Stimulated activated CD4-positive, alpha-beta T cell treated with anti-CD3 and anti-CD28 coated beads, Interleukin-1b, Interleukin-23, amount 100 ng/mL, for 48 hours (primary cell): Measurements from ENCODE around the gene RNF181.
A peak's percentile ranks its signal among the peaks of the same experiment; 100 is the strongest.
"Not testable (repeated sequence)": the region's sequence is repeated elsewhere in the genome, so short reads cannot be mapped to it uniquely, and the experiment has no call there.

Experiments
- DNase-seq: peaks from one replicate; pipeline ENCODE4 v3.0.0-alpha.2; 2020

RNF181 gene, protein sequence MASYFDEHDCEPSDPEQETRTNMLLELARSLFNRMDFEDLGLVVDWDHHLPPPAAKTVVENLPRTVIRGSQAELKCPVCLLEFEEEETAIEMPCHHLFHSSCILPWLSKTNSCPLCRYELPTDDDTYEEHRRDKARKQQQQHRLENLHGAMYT

DNA sequence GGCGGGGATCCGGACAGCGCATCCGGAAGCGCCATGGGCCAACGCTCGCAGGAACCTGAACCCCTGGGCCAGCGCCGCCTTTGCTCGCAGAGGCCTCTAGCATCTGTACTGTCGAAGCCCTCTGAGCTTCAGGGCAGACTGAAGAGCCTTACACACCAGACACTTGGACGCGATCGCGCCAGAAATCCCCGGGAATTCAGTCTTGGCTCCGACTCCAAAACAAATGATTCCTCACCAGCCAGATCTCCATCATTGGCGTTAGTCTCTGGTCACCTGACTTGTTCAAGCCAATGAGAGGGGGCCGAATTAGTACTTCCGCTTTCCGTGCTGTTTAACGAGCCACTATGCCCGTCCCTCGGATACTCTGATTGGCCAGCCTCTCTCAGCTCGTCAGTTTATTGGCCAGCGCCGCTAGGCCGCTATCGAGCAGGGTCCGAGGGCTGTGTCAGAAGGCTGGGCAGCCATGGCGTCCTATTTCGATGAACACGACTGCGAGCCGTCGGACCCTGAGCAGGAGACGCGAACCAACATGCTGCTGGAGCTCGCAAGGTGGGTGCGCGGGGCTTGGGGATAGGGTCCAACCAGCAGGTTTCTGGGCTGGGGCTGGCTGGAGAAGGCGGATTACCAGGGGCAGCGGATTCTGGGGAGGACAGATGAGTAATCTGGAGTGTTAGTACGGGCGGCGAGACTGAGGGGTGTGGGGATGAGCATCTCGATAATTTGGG, at the start of gene RNF181:
Gene RNF181, plus strand, starts transcription at position 445 of the 725 bp plus-strand sequence. Its CDS starts 19 bp downstream, at position 464.
- DNase-seq: peak; percentile 92

DNA sequence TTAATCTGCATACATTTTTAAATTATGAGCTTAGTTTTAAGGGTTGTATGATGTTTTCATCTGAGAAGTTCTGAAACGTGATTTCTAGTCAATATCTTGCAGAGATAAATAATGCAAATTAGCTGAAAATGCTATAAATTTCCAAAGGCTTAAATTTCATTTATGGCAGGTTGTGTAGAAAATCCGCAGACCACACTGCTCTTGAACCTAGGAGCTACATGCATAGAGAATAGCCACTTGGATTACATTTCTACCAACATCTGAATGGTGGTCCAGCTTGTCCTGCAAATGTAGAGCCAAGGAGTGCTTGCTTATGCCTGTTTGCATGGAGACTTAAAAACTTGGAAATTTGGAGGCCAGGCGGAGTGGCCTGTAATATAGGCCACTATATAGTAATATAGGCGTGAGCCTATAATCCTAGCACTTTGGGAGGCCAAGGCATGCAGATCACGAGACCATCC, 49.7 kb upstream of the RNF181 start:
- DNase-seq: no peak

DNA sequence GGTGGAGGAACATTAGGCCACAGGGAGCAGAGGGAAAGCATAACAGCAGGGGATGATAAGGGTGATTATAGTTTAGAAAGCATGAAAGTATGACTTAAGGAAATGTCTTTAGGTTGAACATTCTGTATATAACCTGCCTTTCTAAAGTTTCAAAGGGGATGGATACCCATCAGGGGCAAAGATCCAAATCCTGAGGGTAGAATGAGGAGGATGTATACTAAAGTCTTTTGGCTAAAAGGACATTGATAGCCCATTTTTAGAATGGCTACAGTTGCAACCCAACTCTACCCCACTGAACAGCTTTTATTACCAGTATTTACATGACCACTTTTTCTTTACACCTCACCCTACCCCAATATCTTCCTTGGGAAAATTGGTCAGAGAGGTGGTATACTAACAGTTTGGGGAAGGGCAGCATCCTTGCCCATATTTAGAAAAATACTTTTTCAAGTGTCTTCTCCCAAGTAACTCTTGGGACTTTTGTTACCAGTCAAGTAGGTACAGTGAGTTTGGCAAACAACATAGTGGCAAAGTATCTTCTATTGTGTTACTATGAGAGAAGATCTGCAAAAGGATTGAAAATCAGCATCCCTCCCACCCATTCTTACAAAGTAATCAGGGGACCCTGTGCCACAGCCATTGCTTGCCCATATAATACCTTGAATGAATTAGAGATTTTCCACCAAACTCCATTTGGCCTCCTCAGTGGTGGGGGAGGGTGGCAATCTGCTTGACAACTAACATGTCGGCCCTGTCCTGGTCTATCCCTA, 48.3 kb upstream of the RNF181 start:
- DNase-seq: no peak

DNA sequence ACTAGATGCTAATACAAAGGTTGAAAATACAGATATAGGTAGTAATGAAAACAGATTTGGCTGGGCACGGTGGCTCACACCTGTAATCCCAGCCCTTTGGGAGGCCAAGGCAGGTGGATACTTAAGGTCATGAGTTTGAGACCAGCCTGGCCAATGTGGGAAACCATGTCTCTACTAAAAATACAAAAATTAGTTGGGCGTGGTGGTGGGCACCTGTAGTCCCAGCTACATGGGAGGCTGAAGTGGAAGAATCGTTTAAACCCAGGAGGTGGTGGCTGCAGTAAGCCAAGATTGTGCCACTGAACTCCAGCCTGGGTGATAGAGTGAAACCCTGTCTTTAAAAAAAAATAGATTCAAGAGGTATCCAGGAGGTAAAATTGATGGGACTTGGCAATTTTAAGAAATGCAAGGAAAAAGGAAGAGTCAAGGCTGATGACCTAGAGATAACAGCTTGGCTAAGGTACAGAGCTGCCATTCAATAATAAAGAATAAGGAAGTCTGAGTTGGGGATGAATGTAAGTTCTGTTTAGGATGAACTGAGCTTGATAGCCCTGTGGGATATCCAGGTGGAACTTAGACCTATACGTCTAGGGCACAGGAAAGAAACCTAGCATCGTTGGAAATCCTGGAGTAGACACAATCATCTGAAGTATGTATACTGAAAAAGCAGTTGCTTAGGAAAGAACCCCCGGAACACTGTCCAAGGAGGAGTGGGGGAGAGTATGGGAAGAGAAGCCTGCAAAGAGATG, 47.5 kb upstream of the RNF181 start:
- DNase-seq: no peak

DNA sequence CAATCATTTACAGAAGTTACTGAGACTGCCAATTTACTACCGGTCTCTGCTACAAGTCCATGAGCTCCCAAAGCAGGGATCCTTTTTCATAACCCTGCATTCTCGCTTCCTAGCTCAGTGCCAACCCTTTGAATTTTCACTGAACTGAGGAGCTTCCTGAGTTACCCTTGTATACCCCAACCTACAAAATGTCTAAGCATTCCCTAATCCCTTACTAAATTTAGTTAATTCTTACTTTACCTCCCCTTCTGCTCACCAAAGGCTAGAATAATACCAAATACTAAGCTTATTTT, 47.0 kb upstream of the RNF181 start:
- DNase-seq: no peak

DNA sequence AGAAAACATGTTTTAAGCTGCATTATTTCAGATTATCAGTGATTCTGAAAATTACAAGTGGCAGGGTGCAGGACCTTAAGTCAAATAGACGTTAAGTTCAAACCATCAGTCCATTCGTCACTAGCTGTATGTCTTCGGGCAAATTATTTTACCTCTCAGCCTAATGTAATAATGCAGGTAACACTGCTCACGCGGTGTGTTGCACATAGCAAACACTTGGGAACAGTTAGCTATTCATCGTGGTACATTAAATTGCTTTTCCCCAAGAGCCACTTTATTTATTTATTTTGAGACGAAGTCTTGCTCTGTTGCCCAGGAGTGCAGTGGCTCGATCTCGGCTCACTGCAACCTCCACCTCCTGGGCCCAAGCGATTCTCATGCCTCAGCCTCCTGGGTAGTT, 46.5 kb upstream of the RNF181 start:
- no peak for DNase-seq

DNA sequence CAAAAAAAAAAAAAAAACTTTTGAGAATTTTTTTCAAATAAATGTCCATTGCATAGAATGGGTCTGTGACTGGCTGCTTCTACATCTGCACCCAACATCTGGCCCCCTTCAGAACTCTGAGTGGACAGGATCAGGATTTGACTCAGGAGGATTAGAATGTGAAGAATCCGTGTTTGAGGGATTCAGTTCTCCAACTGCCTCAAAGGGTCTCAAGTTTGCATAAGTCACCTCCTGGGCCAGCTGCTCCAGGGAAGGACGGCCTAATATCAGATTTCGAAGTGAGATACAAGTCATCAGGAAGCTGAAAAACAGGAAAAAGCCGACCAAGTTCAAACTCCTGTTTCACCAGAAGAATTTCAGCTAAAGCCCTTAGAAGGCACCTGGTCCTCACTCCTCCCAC, 45.7 kb upstream of the RNF181 start:
- DNase-seq: no peak

DNA sequence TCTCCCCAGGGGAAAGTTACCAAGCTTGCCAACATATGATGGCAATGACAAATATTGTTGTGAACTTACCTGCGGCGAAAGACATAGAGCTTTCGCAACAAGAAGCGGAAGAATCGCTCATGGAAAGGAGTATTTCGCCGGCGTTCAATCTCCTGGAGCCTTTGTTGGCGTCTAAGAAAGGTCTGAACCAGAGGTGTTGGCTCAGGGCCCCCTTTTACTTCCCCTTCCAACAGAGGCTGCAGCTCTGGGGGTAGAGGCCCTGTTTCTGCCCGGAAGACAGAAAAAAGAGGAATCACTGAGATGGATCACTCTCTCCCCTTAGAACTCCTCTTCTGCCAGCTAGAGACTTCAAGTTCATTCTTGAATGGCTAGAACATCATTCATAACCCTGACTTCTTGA, 45.1 kb upstream of the RNF181 start:
- no peak for DNase-seq

DNA sequence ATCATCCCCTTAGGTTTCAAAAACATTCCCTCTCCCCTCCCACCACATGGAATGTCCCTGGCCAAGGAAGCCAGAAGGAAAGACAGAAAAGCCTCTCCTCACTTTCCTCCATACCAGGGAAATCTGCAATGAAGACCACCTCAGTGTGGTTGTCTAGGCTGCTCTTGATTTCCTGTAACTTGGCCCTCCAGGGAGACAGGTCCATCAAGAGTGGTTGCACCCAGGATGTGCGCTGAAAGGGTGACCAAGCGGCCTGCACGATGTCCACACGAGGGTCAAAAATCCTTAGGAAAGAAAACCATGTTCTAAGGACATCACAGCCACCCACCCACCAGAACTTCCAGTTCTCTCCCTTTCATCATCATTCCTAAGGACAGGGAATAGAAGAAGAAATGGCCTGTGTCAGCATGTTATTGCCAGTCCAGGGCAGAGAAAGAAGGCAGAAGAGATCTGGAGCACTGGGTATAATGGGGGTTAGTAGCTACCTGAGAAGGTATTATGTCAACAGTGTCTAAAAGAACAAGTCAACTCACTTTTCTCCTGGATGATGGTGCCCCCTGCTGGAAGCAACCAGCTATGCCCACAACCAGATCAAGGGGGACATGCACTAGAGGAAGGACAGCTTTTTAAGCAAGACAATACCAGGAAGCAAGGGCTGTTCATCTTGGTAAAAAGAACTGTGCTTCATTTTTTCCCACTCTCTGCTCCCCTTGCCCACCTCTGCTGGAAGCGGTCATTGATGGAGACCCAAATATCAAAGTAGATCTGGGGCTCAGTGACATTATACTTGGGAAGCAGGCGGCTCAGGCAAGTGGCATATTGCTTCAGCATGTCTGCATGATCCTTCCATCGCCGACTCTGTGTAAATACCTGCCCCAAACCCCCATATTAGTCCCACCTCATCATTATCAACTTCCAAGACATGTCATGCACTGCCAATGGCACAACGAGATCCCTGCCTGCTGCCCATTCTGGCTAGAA, 43.6 kb upstream of the RNF181 start:
- peak; percentile 85 for DNase-seq

DNA sequence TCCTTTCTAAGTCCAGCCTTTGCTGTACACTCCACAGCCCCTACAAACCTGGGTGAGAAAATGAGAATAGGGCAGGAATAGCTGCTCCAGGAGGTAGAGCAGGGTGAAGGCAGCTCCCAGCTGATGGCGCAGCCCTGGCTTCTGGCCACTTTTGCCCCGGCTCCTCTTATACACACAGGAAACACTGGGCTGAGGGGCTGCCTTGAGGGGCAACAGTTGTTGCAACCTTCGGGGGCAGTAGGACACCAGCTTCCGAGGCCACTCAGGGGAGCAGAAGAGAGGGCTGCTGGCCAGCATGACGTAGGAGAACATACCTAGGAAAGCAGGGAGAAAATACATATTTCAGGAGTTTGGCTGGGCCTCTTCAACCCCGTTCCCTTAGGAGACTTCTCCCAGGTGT, 42.4 kb upstream of the RNF181 start:
- DNase-seq: no peak

DNA sequence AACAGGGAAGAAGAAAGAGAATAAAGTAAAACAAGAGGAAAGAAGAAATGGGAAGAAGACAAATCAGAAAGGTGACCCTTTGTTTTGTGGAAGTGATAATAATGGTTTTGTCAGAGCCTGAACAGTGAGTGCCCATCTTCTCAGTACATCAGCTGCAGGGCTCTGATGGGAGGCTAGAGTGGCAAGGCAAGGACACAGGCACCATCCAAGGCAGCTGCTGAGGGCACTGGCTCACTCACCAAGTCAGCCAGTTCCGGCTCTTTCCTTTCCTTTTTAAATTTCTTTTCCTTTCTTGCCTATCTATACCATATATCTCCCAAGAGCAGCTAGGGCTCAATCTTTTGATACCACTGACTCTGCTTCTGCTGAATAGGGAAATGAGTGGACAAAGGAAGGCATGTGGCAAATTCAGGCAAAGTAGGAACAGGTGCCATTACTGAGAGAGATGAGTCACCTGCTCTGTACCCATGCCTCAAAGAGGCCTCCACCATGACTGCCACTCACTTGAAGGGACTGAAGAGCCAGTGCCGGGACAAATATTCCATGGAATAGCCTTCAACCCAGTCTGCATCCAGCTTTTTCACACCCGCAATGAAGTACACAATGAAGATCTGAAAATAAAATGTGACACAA, 40.4 kb upstream of the RNF181 start:
- DNase-seq: no peak

DNA sequence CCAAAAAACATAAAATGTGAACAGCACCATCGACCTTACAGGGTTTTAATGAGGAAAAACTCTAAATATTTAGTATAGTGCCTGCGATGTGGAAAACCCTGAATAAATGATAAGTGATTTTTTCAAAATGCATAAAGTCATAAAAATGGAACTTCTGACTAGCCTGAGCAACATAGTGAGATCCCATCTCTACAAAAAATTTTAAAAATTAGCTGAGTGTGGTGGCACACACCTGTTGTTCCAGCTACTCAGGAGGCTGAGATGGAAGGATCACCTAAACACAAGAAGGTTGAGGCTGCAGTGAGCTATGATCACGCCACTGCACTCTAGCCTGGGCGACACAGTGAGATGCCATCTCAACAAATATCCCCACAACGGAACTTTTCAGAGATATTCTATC, 38.4 kb upstream of the RNF181 start:
- DNase-seq: no peak

DNA sequence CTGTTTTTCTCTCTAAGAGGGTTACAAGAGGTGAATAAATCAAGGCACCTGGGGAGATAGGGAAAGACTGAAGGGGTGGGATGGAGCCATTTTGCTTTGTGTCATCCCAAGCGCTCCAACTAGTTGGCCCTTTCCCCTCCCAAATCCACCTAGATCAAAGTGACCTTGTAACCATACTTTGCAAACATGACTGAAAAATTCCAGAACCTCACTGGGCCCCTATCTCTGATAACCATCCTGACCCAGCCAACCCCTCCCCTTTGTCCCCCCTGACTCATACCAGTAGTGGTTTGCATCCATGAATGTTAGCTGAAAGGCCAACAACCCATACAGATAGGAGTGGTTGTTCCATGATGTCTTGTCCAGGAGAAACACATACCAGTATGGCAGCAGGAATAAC, 37.4 kb upstream of the RNF181 start:
- DNase-seq: no peak

DNA sequence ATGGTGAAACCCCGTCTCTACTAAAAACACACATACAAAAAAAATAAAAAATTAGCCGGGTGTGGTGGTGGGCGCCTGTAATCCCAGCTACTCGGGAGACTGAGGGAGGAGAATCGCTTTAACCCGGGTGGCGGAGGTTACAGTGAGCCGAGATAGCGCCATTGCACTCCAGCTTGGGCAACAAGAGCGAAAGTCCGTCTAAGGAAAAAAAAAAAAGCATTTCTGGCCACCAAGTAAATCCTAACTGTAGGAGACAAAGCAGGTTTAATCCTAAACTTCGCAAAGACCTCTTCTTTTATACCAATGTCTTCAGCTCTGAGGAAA, 35.2 kb upstream of the RNF181 start:
- not testable (repeated sequence) for DNase-seq

DNA sequence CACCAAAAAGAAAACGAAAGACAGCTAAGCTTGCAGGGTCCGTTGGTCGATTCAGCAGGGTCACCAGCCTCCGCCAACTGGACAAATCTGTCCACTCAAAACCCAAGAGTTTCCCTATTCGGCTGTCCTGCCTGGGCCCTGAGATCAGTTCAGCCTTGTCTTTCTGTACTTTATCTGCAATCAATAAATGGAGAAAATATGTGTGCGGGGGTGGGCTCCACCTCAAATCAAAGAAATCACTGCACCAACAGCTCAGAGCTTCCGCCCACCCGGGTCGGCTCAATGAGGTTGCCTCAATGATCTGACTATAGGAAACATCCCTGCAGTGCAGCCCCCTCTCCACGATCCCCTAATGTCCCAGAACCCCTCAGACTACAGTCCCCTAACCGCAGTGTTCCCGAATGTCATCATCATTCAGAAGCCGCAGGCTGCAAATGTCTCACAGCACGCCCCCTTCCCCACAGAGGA, 34.7 kb upstream of the RNF181 start:
- no peak for DNase-seq

DNA sequence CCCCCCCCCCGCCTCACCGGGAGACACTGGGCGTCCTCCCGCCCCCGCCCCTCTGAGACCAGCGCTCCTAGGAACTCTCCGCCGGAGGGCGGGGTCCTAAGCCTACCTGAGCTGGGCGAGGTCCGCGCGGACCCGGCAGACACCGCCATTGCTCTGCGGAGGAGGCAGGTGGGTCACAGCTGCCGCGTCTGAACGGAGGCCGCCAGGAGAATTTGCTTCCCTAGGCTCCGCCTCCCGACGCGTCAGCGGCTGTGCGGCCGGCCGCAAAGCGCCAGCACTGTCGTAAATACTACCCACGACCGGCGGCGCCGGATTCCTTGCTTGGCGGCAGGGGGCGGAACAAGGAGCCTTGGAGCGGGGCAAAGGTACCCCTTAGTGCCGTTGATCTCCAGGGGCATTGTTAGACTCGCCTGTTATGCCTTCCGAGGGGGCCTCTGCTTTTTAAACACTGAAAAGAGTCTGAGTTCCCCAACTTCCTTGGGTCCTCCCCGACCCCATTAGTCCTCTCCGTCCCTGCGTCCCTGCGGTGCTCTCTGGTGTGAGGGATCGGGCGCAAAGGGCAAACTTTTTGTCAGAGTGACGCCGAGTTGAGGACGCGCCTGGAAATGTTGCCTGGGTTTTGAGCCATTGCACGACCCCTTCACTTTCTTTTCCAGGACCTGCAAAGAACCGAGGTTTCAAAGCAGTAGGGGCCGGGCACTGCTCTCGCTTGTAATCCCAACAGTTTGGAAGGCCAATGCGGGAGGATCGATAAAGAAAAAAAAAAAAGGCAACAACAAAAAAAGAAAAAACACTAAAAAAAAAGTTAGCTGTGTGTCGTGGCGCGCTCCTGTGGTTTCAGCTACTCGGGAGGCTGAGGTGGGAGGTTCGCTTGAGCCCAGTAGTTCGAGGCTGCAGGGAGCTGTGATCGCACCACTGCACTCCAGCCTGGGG, 34.0 kb upstream of the RNF181 start, which contains the start of gene GGCX:
Gene GGCX, minus strand, starts transcription at position 214 of the 933 bp plus-strand sequence. Its CDS starts 65 bp downstream, at position 149.
- DNase-seq: peak; percentile 95

DNA sequence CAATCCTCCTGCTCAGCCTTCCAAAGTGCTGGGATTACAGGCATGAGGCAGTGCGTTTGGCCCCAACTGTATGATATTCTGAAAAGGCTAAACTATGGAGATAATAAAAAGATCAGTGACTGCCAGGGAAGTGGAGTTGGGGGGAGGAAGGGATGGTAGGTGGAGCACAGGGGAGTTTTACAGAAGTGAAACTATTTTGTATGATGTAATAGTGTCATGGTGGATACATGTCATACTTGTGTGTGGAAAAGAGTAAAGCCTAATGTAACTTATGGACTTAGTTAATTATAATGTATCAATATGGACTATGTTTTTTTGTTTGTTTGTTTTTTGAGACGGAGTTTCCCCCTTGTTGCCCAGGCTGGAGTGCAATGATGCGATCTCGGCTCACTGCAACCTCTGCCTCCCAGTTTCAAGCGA, 31.4 kb upstream of the RNF181 start:
- DNase-seq: no peak

DNA sequence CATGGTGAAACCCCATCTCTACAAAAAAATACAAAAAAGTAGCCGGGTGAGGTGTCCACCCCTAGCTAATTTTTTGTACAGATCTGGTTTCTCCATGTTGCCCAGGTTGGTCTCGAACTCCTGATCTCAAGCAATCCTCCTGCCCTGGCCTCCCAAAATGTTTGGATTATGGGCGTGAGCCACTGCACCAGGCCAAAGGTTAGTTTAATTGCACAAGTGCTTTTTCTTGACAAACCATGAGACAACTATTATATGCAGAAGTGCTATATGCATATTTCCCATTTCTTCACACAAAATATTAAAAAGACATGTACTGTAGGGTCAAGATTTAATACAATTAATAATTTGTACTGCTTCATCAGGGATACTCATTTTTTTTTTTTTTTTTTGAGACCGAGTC, 29.3 kb upstream of the RNF181 start:
- DNase-seq: no peak

DNA sequence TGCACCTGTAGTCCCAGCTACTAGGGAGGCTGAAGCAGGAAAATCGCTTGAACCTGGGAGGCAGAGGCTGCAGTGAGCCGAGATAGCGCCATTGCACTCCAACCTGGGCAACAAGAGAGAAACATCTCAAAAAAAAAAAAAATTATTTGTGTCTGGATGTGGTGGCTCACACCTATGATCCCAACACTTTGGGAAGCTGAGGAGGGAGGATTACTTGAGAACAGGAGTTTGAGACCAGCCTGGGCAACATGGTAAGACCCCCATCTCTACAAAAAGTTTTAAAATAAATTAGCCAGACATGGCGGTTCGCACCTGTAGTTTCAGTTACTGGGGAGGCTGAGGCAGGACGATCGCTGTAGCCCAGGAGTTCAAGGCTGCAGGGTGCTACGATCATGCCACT, 19.8 kb upstream of the RNF181 start:
- no peak for DNase-seq

DNA sequence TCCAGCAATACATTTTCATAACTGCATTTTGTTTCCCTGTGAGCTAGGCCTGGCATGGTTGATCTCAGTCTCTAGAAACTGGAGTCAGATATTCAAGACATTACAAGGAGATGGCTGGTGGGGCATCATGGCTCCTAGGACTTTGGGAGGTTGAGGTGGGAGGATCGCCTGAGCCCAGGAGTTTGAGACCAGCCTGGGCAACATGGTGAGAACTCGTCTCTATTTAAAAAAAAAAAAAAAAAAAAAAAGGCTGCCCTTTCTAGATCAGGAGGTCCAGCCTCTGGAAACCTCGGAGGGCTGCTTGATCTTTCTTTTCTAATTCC, 18.5 kb upstream of the RNF181 start:
- no peak for DNase-seq
